ENCODE data around the gene POLR1E. TPM values are rescaled to one million over a fixed set of nuclear protein-coding genes. Genes with fewer than 3 reads are reported as not detected.
A peak's percentile ranks its signal among the peaks of the same experiment; 100 is the strongest.
"Not testable (repeated sequence)": the region's sequence is repeated elsewhere in the genome, so short reads cannot be mapped to it uniquely, and the experiment has no call there.

The POLR1E gene
- total RNA-seq, 1 donor from 2014 or later = 38.6 TPM

DNA sequence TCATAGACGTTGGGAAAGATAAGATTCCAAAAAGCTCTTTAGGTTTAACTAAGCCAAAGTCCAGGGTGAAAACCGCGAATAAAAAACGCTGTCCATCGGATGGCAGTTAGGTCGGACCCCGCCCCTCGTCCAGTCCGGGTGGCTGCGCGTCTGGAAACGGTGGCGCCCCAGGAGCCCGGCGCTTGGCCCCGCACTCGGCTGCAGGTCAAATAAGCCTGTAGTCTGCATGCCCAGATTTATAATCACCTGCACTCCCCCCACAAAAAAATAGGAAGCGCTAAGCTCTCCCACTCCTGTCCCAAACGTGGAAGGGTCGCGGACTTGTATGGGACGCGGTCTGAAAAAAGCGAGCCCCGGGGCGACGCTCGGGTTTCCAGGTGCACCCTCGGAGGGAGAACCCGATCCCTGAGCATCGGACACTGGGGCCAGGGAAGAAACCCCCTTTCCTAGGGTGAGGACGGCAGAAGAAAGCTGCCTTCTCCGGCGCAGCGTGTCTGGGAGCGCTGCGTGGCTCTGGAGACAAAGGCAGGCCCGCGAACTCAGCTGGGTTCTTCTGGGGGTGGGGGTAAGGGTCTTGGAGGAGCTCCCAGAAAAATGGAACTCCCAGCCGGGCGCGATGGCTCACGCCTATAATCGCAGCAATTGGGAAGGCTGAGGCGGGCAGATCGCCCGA, 19.6 kb upstream of the POLR1E start:
- Histone ChIP-seq H3F3A (ENCODE audit: low read depth) (peaks cover 42% of the 10 kb centered on the region), H3K36me3 (no peaks in the 10 kb centered on the region), H3K9me3 (ENCODE audit: low read depth) (no peaks in the 10 kb centered on the region), H3K4me2 (peak overlapping the region; percentile 70), H3K4me3 (peak overlapping the region; percentile 90), H3K9ac (peak overlapping the region; percentile 49), H4K20me1 (ENCODE audit: low read depth) (peaks cover 31% of the 10 kb centered on the region), H3K4me1 (peaks cover 25% of the 10 kb centered on the region), H3K27me3 (no peaks in the 10 kb centered on the region), H3K27ac (peak overlapping the region; percentile 95), H3K79me2 (ENCODE audit: low read depth) (peaks cover 36% of the 10 kb centered on the region), H2AFZ (replicated peaks) (peak overlapping the region; percentile 35)
- Mint-ChIP-seq H3K9me3 (no peaks in the 10 kb centered on the region), H3K36me3 (peaks cover 10% of the 10 kb centered on the region), H3K4me1 (peaks cover 27% of the 10 kb centered on the region), H3K27ac (peak overlapping the region; percentile 99), H3K27me3 (ENCODE audit: insufficient read depth, low read depth) (peaks cover 5% of the 10 kb centered on the region), H3K4me3 (peak overlapping the region; percentile 95)
- TF ChIP-seq, protein P1, sequence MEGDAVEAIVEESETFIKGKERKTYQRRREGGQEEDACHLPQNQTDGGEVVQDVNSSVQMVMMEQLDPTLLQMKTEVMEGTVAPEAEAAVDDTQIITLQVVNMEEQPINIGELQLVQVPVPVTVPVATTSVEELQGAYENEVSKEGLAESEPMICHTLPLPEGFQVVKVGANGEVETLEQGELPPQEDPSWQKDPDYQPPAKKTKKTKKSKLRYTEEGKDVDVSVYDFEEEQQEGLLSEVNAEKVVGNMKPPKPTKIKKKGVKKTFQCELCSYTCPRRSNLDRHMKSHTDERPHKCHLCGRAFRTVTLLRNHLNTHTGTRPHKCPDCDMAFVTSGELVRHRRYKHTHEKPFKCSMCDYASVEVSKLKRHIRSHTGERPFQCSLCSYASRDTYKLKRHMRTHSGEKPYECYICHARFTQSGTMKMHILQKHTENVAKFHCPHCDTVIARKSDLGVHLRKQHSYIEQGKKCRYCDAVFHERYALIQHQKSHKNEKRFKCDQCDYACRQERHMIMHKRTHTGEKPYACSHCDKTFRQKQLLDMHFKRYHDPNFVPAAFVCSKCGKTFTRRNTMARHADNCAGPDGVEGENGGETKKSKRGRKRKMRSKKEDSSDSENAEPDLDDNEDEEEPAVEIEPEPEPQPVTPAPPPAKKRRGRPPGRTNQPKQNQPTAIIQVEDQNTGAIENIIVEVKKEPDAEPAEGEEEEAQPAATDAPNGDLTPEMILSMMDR (IDR thresholded peaks at IDR 0.05) = no peak
- TF ChIP-seq EZH2 (IDR thresholded peaks at IDR 0.05) = no peak
- no peak for TF ChIP-seq EZH2phosphoT487 (IDR thresholded peaks at IDR 0.05)
- peak; percentile 91 for DNase-seq (ENCODE audit: low spot score)

DNA sequence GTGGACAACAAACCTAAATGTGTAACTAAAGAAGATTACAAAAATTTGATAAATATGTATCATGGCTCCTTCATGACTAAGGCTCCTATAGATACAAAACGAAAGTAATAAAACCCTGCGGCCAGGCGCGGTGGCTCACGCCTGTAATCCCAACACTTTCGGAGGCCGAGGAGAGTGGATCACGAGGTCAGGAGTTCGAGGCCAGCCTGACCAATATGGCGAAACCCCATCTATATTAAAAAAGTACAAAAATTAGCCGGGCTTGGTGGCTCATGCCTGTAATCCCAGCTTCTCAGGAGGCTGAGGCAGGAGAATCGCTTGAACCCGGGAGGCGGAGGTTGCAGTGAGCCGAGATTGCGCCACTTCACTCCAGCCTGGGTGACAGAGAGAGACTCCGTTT, 18.2 kb upstream of the POLR1E start:
- peaks cover 33% of the 10 kb centered on the region for H3K4me1 Mint-ChIP-seq
- H3K27ac Mint-ChIP-seq; H3K36me3 ChIP-seq; H2AFZ ChIP-seq (replicated peaks); H3K4me3 Mint-ChIP-seq; H3K4me2 ChIP-seq; H3K4me3 ChIP-seq; H3K27ac ChIP-seq; H3K27me3 ChIP-seq; DNase-seq (ENCODE audit: low spot score); H3K27me3 Mint-ChIP-seq (ENCODE audit: insufficient read depth, low read depth); H3K9ac ChIP-seq; H3K9me3 Mint-ChIP-seq; H3K9me3 ChIP-seq (ENCODE audit: low read depth); H3K36me3 Mint-ChIP-seq: not testable (repeated sequence)
- Histone ChIP-seq H4K20me1 (ENCODE audit: low read depth) (peaks cover 20% of the 10 kb centered on the region), H3F3A (ENCODE audit: low read depth) (peaks cover 56% of the 10 kb centered on the region), H3K4me1 (peaks cover 31% of the 10 kb centered on the region), H3K79me2 (ENCODE audit: low read depth) (peaks cover 22% of the 10 kb centered on the region)

DNA sequence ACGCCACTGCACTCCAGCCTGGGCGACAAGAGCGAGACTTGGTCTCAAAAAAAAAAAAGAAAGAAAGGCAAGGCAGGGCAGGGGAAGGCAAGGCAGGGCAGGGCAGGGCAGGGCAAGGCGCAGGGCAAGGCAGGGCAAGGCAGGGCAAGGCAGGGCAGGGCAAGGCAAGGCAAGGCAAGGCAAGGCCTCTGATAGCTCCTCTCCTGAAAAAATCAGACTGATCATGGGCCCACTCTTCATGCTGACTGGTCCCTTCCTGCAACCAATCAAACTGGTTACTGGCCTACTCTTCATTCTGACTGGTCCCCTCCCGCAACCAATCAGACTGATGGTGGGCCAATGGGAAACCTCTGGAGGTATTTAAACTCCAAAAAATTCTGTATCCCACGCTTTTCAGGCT, 17.1 kb upstream of the POLR1E start:
- H3K27me3 Mint-ChIP-seq (ENCODE audit: insufficient read depth, low read depth) = peaks cover 13% of the 10 kb centered on the region
- no peaks in the 10 kb centered on the region for H3K36me3 ChIP-seq
- no peak overlapping the region for H3K4me3 ChIP-seq
- no peak overlapping the region for H3K27ac Mint-ChIP-seq
- no peak overlapping the region for H2AFZ ChIP-seq (replicated peaks)
- H3K27ac ChIP-seq = no peak overlapping the region
- no peak for DNase-seq (ENCODE audit: low spot score)
- no peaks in the 10 kb centered on the region for H3K9me3 ChIP-seq (ENCODE audit: low read depth)
- H3K4me3 Mint-ChIP-seq = no peak overlapping the region
- TF ChIP-seq, protein P1 (IDR thresholded peaks at IDR 0.05) = no peak
- TF ChIP-seq EZH2phosphoT487 (IDR thresholded peaks at IDR 0.05) = no peak
- TF ChIP-seq EZH2 (IDR thresholded peaks at IDR 0.05) = no peak
- H3K36me3 Mint-ChIP-seq = no peaks in the 10 kb centered on the region
- peaks cover 7% of the 10 kb centered on the region for H3K9me3 Mint-ChIP-seq
- no peak overlapping the region for H3K9ac ChIP-seq
- H3K79me2 ChIP-seq (ENCODE audit: low read depth) = peaks cover 11% of the 10 kb centered on the region
- H4K20me1 ChIP-seq (ENCODE audit: low read depth) = peaks cover 9% of the 10 kb centered on the region
- H3K4me1 ChIP-seq = peaks cover 24% of the 10 kb centered on the region
- H3F3A ChIP-seq (ENCODE audit: low read depth) = peaks cover 67% of the 10 kb centered on the region
- H3K4me2 ChIP-seq = no peak overlapping the region
- H3K4me1 Mint-ChIP-seq = peaks cover 27% of the 10 kb centered on the region
- H3K27me3 ChIP-seq = no peaks in the 10 kb centered on the region

DNA sequence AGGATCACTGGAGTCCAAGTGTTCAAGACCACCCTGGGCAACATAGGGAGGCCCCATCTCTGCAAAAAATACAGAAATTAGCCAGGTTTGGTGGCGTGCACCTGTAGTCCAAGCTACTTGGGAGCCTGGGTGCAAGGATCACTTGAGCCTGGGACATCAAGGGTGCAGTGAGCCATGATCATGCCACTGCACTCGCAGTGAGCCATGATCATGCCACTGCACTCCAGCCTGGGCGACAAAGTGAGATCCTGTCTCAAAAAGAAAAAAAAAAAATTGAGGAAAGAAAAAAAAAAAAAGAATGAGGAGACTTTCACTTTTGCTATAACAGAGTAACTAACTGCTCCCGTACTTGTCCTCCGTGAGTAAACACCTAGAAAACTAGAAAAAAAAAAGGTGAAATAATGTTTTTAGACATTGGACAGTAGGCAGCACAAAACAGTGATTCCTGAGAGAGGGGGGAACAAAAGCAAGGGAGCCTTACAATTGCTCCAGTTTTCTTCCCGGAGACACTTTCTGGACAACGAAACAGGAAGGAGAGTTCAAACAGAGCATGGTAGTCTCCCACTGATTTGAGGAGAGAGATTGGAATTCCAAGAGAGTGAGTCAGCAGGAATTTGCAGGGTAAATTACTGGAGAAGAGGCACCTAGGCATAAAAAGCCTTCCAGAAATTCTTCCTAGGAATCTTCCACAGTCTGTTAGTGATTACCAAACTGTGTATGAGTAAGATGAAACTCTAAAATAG, 13.6 kb upstream of the POLR1E start:
- H3K9me3 Mint-ChIP-seq = peaks cover 25% of the 10 kb centered on the region
- Histone ChIP-seq H3K4me2 (peak overlapping the region; percentile 36), H3K4me3 (no peak overlapping the region)

DNA sequence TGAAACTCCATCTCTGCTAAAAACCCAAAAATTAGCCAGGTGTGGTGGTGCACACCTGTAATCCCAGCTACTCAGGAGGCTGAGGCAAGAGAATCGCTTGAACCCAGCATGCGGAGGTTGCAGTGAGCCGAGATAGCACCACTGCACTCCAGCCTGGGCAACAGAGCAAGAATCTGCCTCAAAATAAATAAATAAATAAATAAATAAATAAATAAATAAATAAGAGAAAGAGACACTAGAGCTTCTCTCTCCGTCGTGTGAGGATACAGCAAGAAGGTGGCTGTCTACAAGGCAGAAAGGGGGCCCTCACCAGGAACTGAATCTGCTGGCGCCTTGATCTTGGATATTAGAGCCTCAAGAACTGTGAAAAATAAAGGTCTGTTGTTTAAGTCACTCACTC, 11.8 kb upstream of the POLR1E start:
- H3K36me3 ChIP-seq; H3K4me3 Mint-ChIP-seq; H3K4me2 ChIP-seq; H3K36me3 Mint-ChIP-seq; H3K9me3 ChIP-seq (ENCODE audit: low read depth); H3K27me3 ChIP-seq; H3K79me2 ChIP-seq (ENCODE audit: low read depth); H3K9ac ChIP-seq; H2AFZ ChIP-seq (replicated peaks); H4K20me1 ChIP-seq (ENCODE audit: low read depth); DNase-seq (ENCODE audit: low spot score); H3K27ac ChIP-seq; H3K4me3 ChIP-seq; H3K27ac Mint-ChIP-seq: not testable (repeated sequence)
- Mint-ChIP-seq H3K9me3 (peaks cover 25% of the 10 kb centered on the region), H3K4me1 (peaks cover 18% of the 10 kb centered on the region), H3K27me3 (ENCODE audit: insufficient read depth, low read depth) (peaks cover 14% of the 10 kb centered on the region)
- H3K4me1 ChIP-seq = peaks cover 16% of the 10 kb centered on the region
- peaks cover 32% of the 10 kb centered on the region for H3F3A ChIP-seq (ENCODE audit: low read depth)

More for the DNA sequence above, 13.6 kb upstream of the POLR1E start:
- peaks cover 14% of the 10 kb centered on the region for H3K27me3 Mint-ChIP-seq (ENCODE audit: insufficient read depth, low read depth)
- Histone ChIP-seq H3K27ac (peak overlapping the region; percentile 84), H3K27me3 (no peaks in the 10 kb centered on the region), H3K9ac (no peak overlapping the region), H4K20me1 (ENCODE audit: low read depth) (no peaks in the 10 kb centered on the region), H3K9me3 (ENCODE audit: low read depth) (peaks cover 8% of the 10 kb centered on the region), H3K79me2 (ENCODE audit: low read depth) (no peaks in the 10 kb centered on the region), H2AFZ (replicated peaks) (peak overlapping the region; percentile 1), H3F3A (ENCODE audit: low read depth) (peaks cover 37% of the 10 kb centered on the region), H3K4me1 (peaks cover 17% of the 10 kb centered on the region), H3K36me3 (no peaks in the 10 kb centered on the region)
- TF ChIP-seq EZH2phosphoT487 (IDR thresholded peaks at IDR 0.05) = no peak
- TF ChIP-seq EZH2 (IDR thresholded peaks at IDR 0.05) = no peak
- TF ChIP-seq, protein P1 (IDR thresholded peaks at IDR 0.05) = no peak
- no peaks in the 10 kb centered on the region for H3K36me3 Mint-ChIP-seq
- peaks cover 18% of the 10 kb centered on the region for H3K4me1 Mint-ChIP-seq
- peak overlapping the region; percentile 72 for H3K4me3 Mint-ChIP-seq
- H3K27ac Mint-ChIP-seq = peak overlapping the region; percentile 96
- DNase-seq (ENCODE audit: low spot score) = peak; percentile 71
